H1 (cell line): ENCODE data around the gene EPHA4.

ENCODE experiments used
- CHD2 ChIP-seq: IDR thresholded peaks from 2 replicates; pipeline ENCODE4 v1.6.1; 2012; ENCODE audit warnings: low read length, improper control_type of control experiment
- CREB1 ChIP-seq: IDR thresholded peaks from 2 replicates; pipeline ENCODE4 v1.6.1; 2012; ENCODE audit warnings: inconsistent platforms
- EZH2 ChIP-seq: fragments of 200-600 bp; sonication (generic); IDR thresholded peaks from 2 replicates; pipeline ENCODE4 v1.7.1; 2012; ENCODE audit warnings: low read depth, mild to moderate bottlenecking, moderate library complexity, low read length, inconsistent platforms; ENCODE audit not compliant: severe bottlenecking
- MAFK ChIP-seq: IDR thresholded peaks from 2 replicates; pipeline ENCODE4 v1.6.1; 2012; ENCODE audit warnings: low read depth, mild to moderate bottlenecking, improper control_type of control experiment, low read length
- NANOG ChIP-seq: IDR thresholded peaks from 2 replicates; pipeline ENCODE4 v1.6.1; 2011; ENCODE audit warnings: low read length, low read depth, mild to moderate bottlenecking, inconsistent platforms; ENCODE audit not compliant: insufficient read depth, poor library complexity, severe bottlenecking
- PHF8 ChIP-seq: fragments of 200-600 bp; sonication (generic); conservative IDR thresholded peaks from 2 replicates; pipeline ENCODE4 v1.7.1; 2012; ENCODE audit warnings: low read depth, mild to moderate bottlenecking, inconsistent platforms, low read length, moderate library complexity
- POLR2A ChIP-seq, 2 experiments: IDR thresholded peaks; 1 replicate in 1 of 2; 2 replicates in 1 of 2; pipeline ENCODE4 v1.6.1; 2011; ENCODE audit warnings: low read depth in 2 of 2, low read length in 2 of 2, mild to moderate bottlenecking in 2 of 2; ENCODE audit errors: control extremely low read depth in 1 of 2
- POLR2AphosphoS5 ChIP-seq: IDR thresholded peaks from 2 replicates; pipeline ENCODE4 v1.6.1; 2011; ENCODE audit warnings: low read depth, low read length
- SP1 ChIP-seq: IDR thresholded peaks from 2 replicates; pipeline ENCODE4 v1.6.1; 2011; ENCODE audit warnings: low read depth, low read length
- TAF1 ChIP-seq: IDR thresholded peaks from 2 replicates; pipeline ENCODE4 v1.6.1; 2011; ENCODE audit warnings: mild to moderate bottlenecking, low read depth, low read length
- YY1 ChIP-seq: IDR thresholded peaks from 2 replicates; pipeline ENCODE4 v1.6.1; 2011; ENCODE audit warnings: low read depth, mild to moderate bottlenecking, low read length
- ZNF274 ChIP-seq: IDR thresholded peaks from 2 replicates; pipeline ENCODE4 v1.7.0; 2012; ENCODE audit warnings: low read length, borderline replicate concordance; ENCODE audit errors: extremely low read depth
- TF ChIP-seq, protein P1 (sequence below), 3 experiments: IDR thresholded peaks; 1 replicate in 2 of 3; 2 replicates in 1 of 3; pipeline versions ENCODE4 v1.5.1 to v1.6.1; 2011; ENCODE audit warnings: low read length in 3 of 3, mild to moderate bottlenecking in 3 of 3, inconsistent platforms in 2 of 3, low read depth in 1 of 3, moderate library complexity in 1 of 3; ENCODE audit not compliant: insufficient read depth in 1 of 3; ENCODE audit errors: control extremely low read depth in 1 of 3

DNA sequence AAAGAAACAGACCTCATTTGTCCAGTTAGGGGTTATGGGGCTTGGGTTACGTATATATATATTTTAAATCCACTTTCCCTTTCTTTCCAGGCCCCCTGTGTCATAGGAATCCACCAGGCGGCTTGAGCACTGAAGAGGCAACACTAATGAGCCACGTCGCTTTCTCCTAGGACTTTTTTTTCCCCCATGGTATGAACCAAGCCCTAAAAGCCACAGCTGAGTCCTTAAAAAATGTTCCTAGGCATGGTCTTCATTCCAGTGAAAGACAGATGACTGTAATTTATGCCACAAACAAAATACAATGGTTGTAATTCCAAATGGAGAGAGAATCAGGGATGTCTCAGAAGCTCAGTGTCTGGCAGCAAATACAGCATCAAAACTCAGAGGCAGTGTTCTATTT is 146.8 kb downstream of the EPHA4 start:
- TF ChIP-seq, protein P1, sequence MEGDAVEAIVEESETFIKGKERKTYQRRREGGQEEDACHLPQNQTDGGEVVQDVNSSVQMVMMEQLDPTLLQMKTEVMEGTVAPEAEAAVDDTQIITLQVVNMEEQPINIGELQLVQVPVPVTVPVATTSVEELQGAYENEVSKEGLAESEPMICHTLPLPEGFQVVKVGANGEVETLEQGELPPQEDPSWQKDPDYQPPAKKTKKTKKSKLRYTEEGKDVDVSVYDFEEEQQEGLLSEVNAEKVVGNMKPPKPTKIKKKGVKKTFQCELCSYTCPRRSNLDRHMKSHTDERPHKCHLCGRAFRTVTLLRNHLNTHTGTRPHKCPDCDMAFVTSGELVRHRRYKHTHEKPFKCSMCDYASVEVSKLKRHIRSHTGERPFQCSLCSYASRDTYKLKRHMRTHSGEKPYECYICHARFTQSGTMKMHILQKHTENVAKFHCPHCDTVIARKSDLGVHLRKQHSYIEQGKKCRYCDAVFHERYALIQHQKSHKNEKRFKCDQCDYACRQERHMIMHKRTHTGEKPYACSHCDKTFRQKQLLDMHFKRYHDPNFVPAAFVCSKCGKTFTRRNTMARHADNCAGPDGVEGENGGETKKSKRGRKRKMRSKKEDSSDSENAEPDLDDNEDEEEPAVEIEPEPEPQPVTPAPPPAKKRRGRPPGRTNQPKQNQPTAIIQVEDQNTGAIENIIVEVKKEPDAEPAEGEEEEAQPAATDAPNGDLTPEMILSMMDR (IDR thresholded peaks at IDR 0.05; ENCODE audit: control extremely low read depth in 1 of 3, insufficient read depth in 1 of 3, low read depth in 1 of 3, low read length in 3 of 3): no peak
- TF ChIP-seq CHD2: no peak
- no peak for TF ChIP-seq EZH2
- TF ChIP-seq POLR2A (IDR thresholded peaks at IDR 0.05; ENCODE audit: control extremely low read depth in 1 of 2, low read depth in 2 of 2, low read length in 2 of 2): no peak
- TF ChIP-seq PHF8: no peak
- TF ChIP-seq ZNF274: no peak
- no peak for TF ChIP-seq CREB1
- TF ChIP-seq YY1: no peak
- TF ChIP-seq MAFK: no peak
- no peak for TF ChIP-seq NANOG
- TF ChIP-seq POLR2AphosphoS5: no peak
- no peak for TF ChIP-seq SP1
- TF ChIP-seq TAF1: no peak
